ENCODE results near the gene SH3BP4. TPM values are rescaled to one million over a fixed set of nuclear protein-coding genes. Genes with fewer than 3 reads are reported as not detected.

SH3BP4 gene
- total and polyA plus RNA-seq, 2 donors: 11.7 to 14.3 TPM

DNA sequence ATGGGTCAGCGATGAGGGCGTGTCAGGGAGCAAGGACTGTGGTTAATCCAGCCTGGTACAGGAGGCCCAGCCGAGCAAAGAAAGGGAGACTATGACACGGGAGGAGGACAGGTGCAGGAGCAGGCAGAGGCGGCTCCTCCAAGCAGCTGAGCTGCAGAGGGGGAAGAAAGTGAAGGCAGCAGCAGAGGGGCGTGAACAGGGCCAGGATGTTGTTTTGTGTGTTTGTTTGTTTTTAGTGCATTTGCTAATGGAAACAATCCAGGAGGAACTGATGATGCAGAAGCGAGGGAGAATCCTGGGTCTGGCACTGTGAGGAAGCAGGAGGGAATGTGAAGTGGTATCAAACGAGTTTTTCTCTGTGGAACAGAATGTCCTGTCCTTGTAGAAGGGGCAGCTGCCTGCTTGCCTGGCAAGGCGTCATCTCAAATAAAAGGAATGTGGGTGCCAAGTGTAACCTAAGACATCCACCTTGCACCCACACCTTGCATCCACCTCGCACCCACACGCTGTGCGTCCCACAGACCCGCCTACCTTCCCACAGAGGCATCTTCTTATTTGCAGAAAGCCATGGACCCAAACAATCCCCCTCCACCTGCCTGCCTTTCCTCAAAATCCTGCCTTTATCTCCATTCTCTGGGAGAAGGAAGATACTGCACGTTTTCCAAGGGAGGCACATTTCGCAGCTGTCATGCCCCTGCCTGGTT is 134.8 kb downstream of the SH3BP4 start:
- WGBS: 88% methylated on average over 15 of the region's 15 CpGs
- DNase-seq (ENCODE audit: extremely low spot score): no peak
- no peak overlapping the region for H3K27ac ChIP-seq (ENCODE audit: low read depth)

DNA sequence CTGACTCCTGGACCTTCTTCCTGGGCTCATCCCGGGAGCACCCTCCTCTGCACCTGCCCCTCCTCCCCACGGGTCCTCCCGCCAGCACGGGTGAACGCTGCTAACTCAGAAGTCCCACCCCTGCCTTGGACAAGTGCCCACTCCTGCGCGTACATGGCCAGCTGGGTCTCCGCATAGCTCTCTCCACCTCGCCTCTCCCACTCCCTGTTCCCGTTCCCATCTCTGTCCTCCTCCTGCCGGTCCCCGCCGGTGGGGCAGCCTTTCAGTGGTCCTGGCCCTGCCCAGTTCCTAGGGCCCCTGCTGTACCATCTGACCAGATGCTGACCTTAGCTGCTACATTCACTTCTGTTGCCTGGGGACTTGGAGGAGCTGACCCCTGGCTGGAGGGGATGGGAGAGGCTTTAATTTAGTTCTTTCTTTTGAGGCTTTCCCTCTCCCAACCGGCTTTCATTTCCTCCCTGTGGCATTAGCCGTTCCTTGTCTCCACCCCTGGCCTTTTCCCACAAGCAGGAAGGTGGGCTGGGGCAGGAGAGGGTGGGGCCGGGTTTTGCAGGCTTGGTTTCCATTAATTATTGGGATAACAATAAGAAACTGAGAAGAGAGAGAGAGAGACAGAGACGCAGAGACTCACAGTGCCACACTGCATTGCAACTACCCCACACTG is 136.1 kb downstream of the SH3BP4 start:
- no peak overlapping the region for H3K27ac ChIP-seq (ENCODE audit: low read depth)
- DNase-seq (ENCODE audit: extremely low spot score): no peak
- no peak overlapping the region for H3K4me3 ChIP-seq (ENCODE audit: low read depth, low read length)
- no peaks in the 10 kb centered on the region for H3K36me3 ChIP-seq (ENCODE audit: insufficient read depth)
- H3K4me1 ChIP-seq (ENCODE audit: insufficient read depth): peaks cover 2% of the 10 kb centered on the region
- WGBS: 11% methylated on average over 17 of the region's 17 CpGs

More for the DNA sequence above, 134.8 kb downstream of the SH3BP4 start:
- H3K4me1 ChIP-seq (ENCODE audit: insufficient read depth): peaks cover 2% of the 10 kb centered on the region
- no peaks in the 10 kb centered on the region for H3K36me3 ChIP-seq (ENCODE audit: insufficient read depth)
- no peak overlapping the region for H3K4me3 ChIP-seq (ENCODE audit: low read depth, low read length)

DNA sequence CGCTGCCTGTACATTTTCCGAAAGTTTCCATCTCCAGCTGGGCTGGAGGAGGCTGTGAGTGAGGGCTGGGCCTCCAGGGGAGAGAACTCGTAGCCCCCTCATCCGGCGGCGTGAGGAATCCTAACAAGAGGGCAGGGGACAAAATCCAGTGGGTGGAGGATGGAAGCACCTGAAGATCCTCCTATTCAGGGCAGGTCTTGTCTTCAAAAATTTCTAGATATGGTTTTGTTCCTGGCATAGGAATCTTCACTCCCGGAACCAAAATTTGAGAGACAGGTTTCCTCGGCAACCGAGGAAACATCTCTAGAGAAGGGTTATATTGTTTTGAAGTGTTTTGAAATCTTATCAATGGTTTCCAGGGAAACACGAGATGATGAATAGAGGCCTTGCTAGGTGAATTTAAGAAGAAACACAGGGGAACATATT is 136.7 kb downstream of the SH3BP4 start:
- Histone ChIP-seq H3K36me3 (ENCODE audit: insufficient read depth) (no peaks in the 10 kb centered on the region), H3K27ac (ENCODE audit: low read depth) (no peak overlapping the region), H3K4me1 (ENCODE audit: insufficient read depth) (peaks cover 2% of the 10 kb centered on the region), H3K4me3 (ENCODE audit: low read depth, low read length) (no peak overlapping the region)
- DNase-seq (ENCODE audit: extremely low spot score): no peak
- WGBS: 35% methylated on average over 10 of the region's 10 CpGs

DNA sequence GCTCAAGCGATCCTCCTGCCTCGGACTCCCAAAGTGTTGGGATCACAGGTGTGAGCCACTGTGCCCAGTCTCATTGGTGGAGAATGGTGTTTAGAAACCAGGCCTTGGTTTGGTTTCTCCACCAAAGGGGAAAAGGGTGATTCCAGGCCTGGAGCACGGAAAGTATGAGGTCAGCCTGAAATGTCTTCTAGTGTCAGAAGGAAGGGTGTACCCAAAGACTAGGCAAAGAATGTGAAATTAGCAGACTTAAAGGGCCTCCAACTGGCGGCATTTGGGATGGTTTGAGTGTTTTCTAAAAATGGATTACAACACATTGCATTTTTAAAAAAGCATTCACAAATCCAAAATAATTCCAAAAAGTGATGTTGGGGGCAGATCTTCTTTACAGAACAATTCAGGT is 139.6 kb downstream of the SH3BP4 start:
- no peak overlapping the region for H3K4me3 ChIP-seq (ENCODE audit: low read depth, low read length)
- H3K27ac ChIP-seq (ENCODE audit: low read depth): no peak overlapping the region
- H3K36me3 ChIP-seq (ENCODE audit: insufficient read depth): no peaks in the 10 kb centered on the region
- 94% methylated on average over 4 of the region's 4 CpGs for WGBS
- peaks cover 2% of the 10 kb centered on the region for H3K4me1 ChIP-seq (ENCODE audit: insufficient read depth)
- DNase-seq (ENCODE audit: extremely low spot score): no peak

DNA sequence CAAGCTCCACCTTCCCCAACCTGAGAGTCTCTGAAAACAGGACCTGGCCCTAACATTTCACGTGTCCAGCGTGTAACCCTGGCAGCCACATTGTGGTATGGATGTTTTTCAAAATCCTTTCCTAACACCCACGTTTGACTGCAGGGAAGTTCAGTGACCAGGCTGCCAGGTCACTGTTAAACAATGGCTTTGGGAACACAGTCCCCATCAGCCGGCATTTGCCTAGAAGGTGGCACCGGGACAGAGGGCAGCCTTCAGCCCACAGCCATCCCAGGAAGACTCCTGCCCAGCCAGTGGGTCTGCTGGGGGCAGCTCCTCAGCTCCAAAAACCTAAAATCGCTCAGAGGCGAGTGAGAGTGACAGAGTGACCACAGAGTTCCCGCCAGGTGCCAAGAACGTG is 140.2 kb downstream of the SH3BP4 start:
- 89% methylated on average over 9 of the region's 9 CpGs for WGBS

DNA sequence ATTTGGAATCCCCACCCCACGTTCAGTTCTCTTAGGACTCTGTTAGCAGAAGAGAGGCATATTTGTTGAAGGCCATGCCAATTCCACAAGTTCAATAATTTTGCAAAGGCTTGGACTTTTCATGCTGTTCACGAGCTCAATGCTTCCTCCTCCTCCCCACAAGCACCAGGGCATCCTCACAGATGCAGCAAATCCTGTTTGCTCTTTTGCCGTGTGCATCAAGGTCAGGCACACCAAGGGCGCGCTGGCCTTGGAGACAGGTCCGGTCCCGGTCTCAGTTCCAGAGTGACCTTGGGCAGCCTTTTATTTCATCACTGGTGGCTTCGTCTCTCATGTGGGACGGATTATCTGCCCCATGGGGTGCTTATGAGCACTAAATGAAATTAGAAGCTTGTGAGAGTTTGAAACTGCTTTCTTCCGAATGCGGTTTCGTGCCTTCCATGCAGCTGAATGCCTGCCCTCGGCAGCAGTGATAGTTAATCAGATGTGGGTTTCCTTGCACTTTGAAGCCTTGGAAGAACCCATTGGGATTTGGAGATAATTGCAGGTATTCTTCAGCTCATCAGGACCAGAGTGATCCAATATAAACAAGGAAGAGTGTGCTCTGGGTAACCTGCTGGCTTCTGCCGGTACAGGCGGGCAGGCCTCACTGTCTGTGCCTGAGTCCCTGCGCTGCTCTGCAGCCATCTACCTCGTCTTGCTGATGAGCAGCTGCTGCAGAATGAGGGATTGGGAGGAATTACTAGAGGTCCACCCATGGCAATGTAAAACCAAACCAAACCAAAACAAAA is 140.8 kb downstream of the SH3BP4 start:
- 88% methylated on average over 17 of the region's 17 CpGs for WGBS
- Histone ChIP-seq H3K36me3 (ENCODE audit: insufficient read depth) (no peaks in the 10 kb centered on the region), H3K4me3 (ENCODE audit: low read depth, low read length) (no peak overlapping the region), H3K4me1 (ENCODE audit: insufficient read depth) (peaks cover 2% of the 10 kb centered on the region), H3K27ac (ENCODE audit: low read depth) (no peak overlapping the region)
- DNase-seq (ENCODE audit: extremely low spot score): no peak

More for the DNA sequence above, 140.2 kb downstream of the SH3BP4 start:
- no peak for DNase-seq (ENCODE audit: extremely low spot score)
- Histone ChIP-seq H3K27ac (ENCODE audit: low read depth) (no peak overlapping the region), H3K4me3 (ENCODE audit: low read depth, low read length) (no peak overlapping the region), H3K4me1 (ENCODE audit: insufficient read depth) (peaks cover 2% of the 10 kb centered on the region), H3K36me3 (ENCODE audit: insufficient read depth) (no peaks in the 10 kb centered on the region)

DNA sequence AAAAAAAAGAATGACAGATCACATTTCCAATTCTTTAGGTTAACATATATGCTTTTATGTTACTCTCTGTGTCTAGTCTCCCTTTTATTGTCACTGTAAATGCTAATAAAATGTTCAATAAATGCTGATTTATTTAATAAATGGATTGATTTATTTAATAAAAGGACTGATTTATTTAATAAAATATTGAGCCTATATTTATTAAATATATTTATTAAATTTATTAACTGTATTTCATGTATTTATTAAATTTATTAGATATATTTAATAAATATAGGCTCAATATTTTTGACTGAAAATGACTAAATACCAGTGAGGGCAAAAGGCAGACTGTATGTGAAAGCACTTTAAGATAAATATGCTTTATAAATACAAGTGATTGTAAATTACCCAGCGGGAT is 142.6 kb downstream of the SH3BP4 start:
- WGBS: 94% methylated on average over 1 of the region's 1 CpG
- Histone ChIP-seq H3K4me3 (ENCODE audit: low read depth, low read length) (no peak overlapping the region), H3K4me1 (ENCODE audit: insufficient read depth) (no peaks in the 10 kb centered on the region), H3K27ac (ENCODE audit: low read depth) (no peak overlapping the region), H3K36me3 (ENCODE audit: insufficient read depth) (no peaks in the 10 kb centered on the region)
- no peak for DNase-seq (ENCODE audit: extremely low spot score)

DNA sequence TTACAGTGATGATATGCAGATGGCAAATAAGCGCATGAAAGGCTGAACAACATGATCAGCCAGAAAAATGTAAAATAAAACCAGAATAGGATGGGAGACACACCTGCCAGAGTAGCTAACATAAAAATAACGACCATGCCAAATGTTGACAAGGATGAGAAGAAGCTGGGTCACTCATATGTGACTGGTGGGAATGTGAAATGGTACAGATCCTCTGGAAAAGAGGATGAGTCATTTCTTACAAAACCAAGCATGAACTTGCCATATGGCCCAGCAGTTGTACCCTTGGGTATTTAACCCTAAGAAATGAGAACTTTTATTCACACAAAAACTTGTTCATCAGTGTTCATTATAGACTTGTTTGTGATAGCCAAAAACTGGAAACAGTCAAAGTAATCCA is 143.8 kb downstream of the SH3BP4 start:
- H3K27ac ChIP-seq (ENCODE audit: low read depth): no peak overlapping the region
- no peaks in the 10 kb centered on the region for H3K36me3 ChIP-seq (ENCODE audit: insufficient read depth)
- WGBS: 89% methylated on average over 2 of the region's 2 CpGs
- no peak overlapping the region for H3K4me3 ChIP-seq (ENCODE audit: low read depth, low read length)
- DNase-seq (ENCODE audit: extremely low spot score): no peak
- H3K4me1 ChIP-seq (ENCODE audit: insufficient read depth): no peaks in the 10 kb centered on the region

DNA sequence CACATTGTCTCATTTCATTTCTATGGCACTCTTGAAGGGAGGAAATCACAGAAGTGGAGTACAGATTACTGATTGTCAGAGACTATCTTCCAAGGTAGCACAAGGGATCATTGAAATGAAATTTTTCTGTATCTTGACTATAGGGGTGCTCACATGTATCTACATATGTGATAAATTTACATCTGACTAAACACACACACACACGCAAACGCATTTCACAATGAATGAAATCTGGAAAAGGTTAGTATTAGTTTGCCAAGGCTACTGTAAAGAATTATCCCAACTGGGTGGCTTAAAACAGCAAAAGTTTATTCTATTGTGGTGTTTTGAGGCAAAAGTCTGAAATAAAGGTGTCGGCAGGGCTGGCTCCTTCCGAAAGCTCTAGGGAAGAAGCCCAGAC is 144.6 kb downstream of the SH3BP4 start:
- no peaks in the 10 kb centered on the region for H3K4me1 ChIP-seq (ENCODE audit: insufficient read depth)
- whole genome bisulfite sequencing: 85% methylated on average over 4 of the region's 4 CpGs
- no peak for DNase-seq (ENCODE audit: extremely low spot score)

DNA sequence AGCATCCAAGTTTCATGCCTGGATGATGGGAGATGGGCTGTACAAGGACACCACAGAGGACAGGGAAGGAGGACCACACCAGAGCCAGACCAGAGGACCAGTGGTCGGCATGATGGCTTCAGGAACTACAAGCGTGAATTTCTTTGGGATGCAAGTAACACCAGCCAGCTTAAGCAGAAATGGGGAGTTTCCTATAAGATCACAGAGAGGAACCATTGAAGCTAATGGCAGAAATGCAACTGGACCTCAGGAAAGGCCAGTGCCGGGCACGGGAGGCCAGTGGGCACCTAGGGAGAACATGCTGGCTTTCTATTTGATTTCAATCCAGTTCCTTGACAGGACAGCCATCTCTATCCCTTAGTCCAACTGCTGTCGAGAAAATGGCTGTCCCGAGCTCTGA is 145.4 kb downstream of the SH3BP4 start:
- Histone ChIP-seq H3K27ac (ENCODE audit: low read depth) (no peak overlapping the region), H3K4me3 (ENCODE audit: low read depth, low read length) (no peak overlapping the region), H3K36me3 (ENCODE audit: insufficient read depth) (no peaks in the 10 kb centered on the region), H3K4me1 (ENCODE audit: insufficient read depth) (no peaks in the 10 kb centered on the region)
- DNase-seq (ENCODE audit: extremely low spot score): no peak
- 94% methylated on average over 6 of the region's 6 CpGs for WGBS

More for the DNA sequence above, 144.6 kb downstream of the SH3BP4 start:
- Histone ChIP-seq H3K36me3 (ENCODE audit: insufficient read depth) (no peaks in the 10 kb centered on the region), H3K4me3 (ENCODE audit: low read depth, low read length) (no peak overlapping the region), H3K27ac (ENCODE audit: low read depth) (no peak overlapping the region)

DNA sequence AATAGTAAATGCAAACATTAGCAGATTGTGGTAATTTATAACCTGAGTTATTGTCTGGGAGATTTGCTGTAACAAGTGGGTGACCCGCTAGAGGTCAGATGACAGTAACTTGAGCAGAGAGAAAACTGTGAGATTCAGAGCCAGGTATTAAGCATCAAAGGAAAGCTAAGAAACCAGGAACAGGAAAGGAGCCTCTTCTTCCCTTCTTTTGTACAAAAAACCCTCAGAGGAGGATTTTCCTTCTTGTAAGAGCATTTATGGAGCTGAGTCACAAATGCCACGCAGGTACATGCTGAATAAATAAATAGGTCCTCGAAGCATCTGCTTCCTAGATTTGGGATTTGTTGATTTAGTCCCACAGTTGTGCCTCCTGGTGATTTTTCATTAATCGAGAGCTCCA is 146.5 kb downstream of the SH3BP4 start:
- WGBS: 74% methylated on average over 4 of the region's 4 CpGs
- H3K27ac ChIP-seq (ENCODE audit: low read depth): no peak overlapping the region
- DNase-seq (ENCODE audit: extremely low spot score): no peak

DNA sequence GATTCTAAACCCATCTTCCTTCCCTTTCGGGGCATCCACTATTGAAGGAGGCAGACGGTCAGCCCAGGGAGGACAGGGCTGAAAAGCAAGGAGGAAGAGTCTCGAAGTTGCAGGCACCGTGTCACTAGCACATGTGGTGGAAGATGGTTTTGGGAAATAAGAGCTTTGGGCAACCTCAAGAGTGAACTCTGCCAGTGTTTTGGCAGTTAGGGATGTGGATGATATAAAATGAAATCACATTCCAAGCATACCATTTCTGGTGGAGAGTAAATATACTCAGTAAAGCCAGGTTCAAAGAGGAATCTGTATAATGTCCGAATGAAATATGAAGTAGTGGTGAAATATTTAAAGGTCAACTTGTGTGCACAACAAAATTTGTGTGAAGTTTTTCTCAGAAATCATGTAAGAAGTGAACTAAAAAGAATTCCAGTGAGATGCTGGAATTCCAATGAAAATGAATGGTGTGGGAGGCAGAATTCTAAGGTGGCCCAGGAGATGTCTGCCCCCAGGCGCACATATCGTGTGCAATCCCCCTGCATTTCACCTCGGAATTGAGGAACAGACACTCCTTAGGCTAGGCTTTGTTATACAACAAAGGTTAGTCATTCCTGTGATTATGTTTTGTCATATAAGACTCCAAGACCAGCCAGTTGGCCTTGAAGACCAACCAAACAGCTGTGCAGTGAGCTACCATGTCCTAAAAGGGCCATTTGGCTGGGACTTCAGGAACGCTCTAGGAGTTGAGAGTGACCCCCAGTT is 147.1 kb downstream of the SH3BP4 start:
- no peak overlapping the region for H3K27ac ChIP-seq (ENCODE audit: low read depth)
- no peak for DNase-seq (ENCODE audit: extremely low spot score)
- no peak overlapping the region for H3K4me3 ChIP-seq (ENCODE audit: low read depth, low read length)
- WGBS: 80% methylated on average over 9 of the region's 9 CpGs
- H3K4me1 ChIP-seq (ENCODE audit: insufficient read depth): no peaks in the 10 kb centered on the region
- no peaks in the 10 kb centered on the region for H3K36me3 ChIP-seq (ENCODE audit: insufficient read depth)

More for the DNA sequence above, 146.5 kb downstream of the SH3BP4 start:
- Histone ChIP-seq H3K4me1 (ENCODE audit: insufficient read depth) (no peaks in the 10 kb centered on the region), H3K4me3 (ENCODE audit: low read depth, low read length) (no peak overlapping the region), H3K36me3 (ENCODE audit: insufficient read depth) (no peaks in the 10 kb centered on the region)

DNA sequence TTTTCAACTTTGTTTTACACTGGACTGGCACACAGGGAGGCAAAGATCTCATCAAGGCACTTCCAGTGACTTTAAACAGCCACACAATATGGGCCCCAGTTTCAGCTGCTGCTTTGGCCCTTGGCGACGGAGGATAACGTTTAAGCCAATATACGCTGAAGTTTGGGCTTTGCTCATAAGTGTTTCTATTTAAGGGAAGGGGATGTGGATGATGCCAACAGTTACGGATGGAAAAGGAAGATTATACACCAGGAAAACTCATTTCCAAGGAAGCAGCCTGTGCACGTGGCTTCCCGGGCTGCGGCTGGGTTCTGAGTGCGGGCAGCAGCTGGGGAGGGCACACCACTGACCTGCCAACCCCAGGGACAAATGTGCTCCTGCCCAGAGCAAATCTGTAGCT is 151.1 kb downstream of the SH3BP4 start:
- Histone ChIP-seq H3K27ac (ENCODE audit: low read depth) (no peak overlapping the region), H3K4me3 (ENCODE audit: low read depth, low read length) (no peak overlapping the region), H3K4me1 (ENCODE audit: insufficient read depth) (no peaks in the 10 kb centered on the region), H3K36me3 (ENCODE audit: insufficient read depth) (no peaks in the 10 kb centered on the region)
- no peak for DNase-seq (ENCODE audit: extremely low spot score)
- WGBS: 58% methylated on average over 9 of the region's 9 CpGs
